Adrenal gland (tissue), 5 donors: ENCODE results near the gene CSH1.
"Not testable (repeated sequence)": the region's sequence is repeated elsewhere in the genome, so short reads cannot be mapped to it uniquely, and the experiment has no call there.

Experiments used
- CTCF ChIP-seq, 6 experiments: fragments of 450-650 bp in 4 of 6; fragments of 200-600 bp in 2 of 6; sonication (generic) in 1 of 6; IDR thresholded peaks; 1 replicate in 5 of 6; 2 replicates in 1 of 6; pipeline versions ENCODE4 v1.5.1 to v1.8.0; 2016 to 2021; ENCODE audit warnings: antibody characterized with exemption in 6 of 6, mild to moderate bottlenecking in 2 of 6, moderate library complexity in 1 of 6
- POLR2A ChIP-seq, 2 donors: fragments of 450-650 bp; IDR thresholded peaks; one replicate each; pipeline ENCODE4 v1.6.1; 2017; ENCODE audit warnings: antibody characterized with exemption in 2 of 2, mild to moderate bottlenecking in 2 of 2, moderate library complexity in 1 of 2
- donor health status: DM: no; HTN: no; CAD: no.

GRCh38 chr17:63903787-63904201 is 7.4 kb upstream of the CSH1 start:
- peak in 5 of 6 experiments; percentile 21 to 41 (median 39) for TF ChIP-seq CTCF (IDR thresholded peaks at IDR 0.05)
- not testable (repeated sequence) for TF ChIP-seq POLR2A (IDR thresholded peaks at IDR 0.05)
